Measurements from ENCODE around the gene GIGYF1.
"Not testable (repeated sequence)": the region's sequence is repeated elsewhere in the genome, so short reads cannot be mapped to it uniquely, and the experiment has no call there.

GIGYF1 gene

GRCh38 chr7:100708395-100708794 lies 14.3 kb upstream of the GIGYF1 start:
- FAIRE-seq = no peak

GRCh38 chr7:100706672-100707311 lies 12.7 kb upstream of the GIGYF1 start:
- FAIRE-seq = no peak

- peak; percentile 97 for FAIRE-seq
Observed at GRCh38 chr7:100705753-100706671, 12.0 kb upstream of the GIGYF1 start, which contains the start of gene POP7. TSS of gene POP7 (plus strand) at chr7:100706121. CDS start at chr7:100706831, 710 bp downstream.

DNA sequence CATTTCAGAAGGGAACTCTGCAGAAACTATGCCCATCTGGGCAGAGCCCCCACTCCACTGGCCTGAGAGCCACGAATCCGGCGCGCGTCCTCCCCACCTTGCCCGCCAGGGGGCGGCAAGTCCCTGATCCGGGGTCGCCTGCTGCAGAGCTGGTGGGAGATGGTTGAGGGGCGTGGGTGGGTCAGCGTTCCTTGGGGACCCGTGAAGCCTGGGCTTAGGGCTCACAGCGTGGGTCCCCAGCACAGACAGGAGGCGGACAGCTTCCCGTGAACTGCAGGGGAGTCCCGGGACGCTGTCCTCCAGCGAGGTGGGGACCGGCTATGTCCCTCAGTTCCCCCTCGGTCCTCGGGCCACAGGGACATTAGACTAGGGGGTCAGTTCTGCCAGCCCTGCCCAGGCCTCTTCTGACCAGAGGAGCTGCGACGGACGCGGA lies 11.3 kb upstream of the GIGYF1 start:
- FAIRE-seq = no peak

DNA sequence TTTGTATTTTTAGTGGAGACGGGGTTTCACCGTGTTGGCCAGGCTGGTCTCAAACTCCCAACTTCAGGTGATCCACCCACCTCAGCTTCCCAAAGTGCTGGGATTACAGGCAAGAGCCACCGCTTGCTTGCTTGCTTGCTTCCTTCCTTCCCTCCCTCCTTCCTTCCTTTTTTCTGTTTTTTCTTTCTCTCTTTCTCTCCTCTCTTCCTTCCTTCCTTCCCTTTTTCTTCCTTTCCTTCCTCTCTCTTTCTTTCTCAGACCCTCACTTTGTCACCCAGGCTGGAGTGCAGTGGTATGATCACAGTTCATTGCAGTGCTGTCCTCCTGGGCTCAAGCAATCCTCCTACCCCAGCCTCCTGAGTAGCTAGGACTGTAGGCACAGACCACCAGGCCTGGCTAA lies 7.0 kb upstream of the GIGYF1 start:
- FAIRE-seq = not testable (repeated sequence)

- no peak for FAIRE-seq
Observed at GRCh38 chr7:100699018-100699417, 5.0 kb upstream of the GIGYF1 start.

DNA sequence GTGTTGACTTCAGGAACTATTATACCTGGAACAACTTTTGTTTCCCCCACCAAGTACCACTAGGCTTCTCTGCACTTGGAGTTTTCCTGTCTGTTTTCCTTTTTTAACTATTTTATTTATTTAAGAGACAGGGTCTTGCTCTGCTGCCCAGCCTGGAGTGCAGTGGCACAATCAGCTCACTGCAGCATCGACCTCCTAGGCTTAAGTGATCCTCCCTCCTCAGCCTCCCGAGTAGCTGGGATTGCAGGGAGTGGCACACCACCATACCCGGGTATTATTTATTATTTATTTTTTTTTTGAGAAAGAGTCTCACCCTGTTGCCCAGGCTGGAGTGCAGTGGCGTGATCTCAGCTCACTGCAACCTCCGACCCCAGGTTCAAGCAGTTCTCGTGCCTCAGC lies 2.1 kb upstream of the GIGYF1 start:
- FAIRE-seq = no peak

- FAIRE-seq = no peak
Observed at GRCh38 chr7:100693312-100694097, 545 bp downstream of the GIGYF1 start.

DNA sequence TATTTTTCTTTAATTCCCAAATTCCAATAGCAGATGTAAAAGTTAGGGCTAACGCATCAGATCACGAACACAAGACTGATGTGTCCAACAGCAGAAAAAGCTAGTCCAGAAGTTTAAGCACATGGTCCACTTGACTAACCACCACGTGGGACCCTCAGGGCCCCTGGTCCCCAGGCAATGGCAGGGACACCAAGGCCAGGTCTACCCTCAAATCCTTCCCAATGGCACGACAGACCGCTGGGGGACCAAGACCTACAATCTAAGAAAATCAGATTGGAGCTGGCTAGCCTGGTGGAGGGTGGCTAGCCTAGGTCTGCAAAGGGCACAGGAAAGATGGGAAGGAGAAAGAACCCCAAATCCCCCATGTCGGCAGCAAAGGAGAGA lies 1.5 kb downstream of the GIGYF1 start:
- FAIRE-seq = no peak

DNA sequence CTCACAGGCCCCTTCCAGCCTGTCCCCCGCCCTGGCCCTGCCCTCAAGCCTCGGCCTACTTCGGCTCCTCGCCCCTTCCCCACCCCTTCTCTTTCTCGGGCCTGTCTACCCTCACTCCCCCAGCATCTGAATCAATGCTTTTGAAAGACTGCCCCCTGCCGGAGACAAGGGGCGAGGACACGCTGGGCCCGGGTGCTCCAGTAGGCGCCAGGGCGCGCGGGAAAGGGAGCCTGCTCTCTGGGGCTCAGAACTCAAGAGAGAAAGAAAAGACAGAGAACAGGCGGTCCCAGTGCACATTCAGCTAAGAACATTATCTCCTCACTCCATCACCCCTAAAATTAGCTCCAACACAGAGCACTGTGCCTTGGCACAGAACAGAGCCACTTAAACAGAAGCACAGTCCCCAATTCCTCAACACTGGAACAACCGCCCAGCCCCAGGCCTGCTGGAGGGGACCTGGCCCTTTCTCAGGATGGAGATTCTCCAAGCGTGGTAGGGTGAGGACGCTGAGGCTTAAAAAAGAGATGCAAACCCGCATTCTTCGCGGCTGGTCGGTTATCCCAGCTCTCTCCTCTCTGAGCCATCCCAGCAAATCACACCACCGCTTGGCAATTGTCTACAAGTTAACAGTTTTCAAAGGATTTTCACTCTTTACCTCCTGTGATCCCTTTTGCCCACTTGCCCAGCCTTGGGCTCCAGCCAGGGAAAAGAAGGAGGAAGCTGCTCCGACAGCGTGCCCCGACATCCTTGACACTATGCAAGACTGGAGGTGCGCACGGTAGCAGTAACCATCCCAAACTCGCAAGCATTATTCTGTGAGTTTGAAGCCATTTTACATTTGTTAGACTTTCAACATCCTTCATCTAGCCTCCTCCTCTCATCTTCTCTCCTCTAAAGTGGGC lies 2.1 kb downstream of the GIGYF1 start:
- no peak for FAIRE-seq

- FAIRE-seq = no peak
Observed at GRCh38 chr7:100689230-100690135, 4.6 kb downstream of the GIGYF1 start.

DNA sequence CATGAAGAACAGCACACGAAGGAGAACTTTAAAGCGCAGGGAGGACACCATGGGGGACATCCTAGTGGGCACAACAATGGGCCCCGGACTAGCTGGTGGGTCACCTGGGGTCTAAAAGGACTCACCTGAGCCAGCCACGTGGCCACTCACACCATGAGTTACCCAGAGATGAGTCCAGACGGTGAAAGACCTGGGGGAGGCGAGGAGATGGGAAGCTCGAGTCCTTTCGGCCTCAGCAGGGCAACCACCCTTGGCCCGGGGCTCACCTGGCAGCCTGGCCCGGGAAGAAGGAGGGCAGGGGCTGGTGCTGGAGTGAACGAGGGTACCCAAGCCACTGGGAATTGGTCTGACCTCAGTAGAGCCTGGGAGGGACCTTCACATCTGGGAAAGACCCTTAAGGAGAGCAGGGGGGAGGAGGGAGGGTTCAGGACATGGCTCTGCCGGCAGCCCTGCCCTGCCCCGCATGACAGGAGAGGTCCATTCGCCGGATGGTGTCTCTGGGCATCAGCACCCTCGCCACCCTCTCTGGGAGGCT lies 5.7 kb downstream of the GIGYF1 start:
- FAIRE-seq = no peak

- FAIRE-seq = no peak
Observed at GRCh38 chr7:100687751-100688300, 6.2 kb downstream of the GIGYF1 start.

GRCh38 chr7:100687261-100687660 lies 6.8 kb downstream of the GIGYF1 start:
- FAIRE-seq = no peak

GRCh38 chr7:100686822-100687211 lies 7.2 kb downstream of the GIGYF1 start:
- FAIRE-seq = no peak

GRCh38 chr7:100686201-100686821 lies 7.7 kb downstream of the GIGYF1 start:
- no peak for FAIRE-seq

- no peak for FAIRE-seq
Observed at GRCh38 chr7:100685631-100686145, 8.4 kb downstream of the GIGYF1 start.

GRCh38 chr7:100685049-100685605 lies 8.9 kb downstream of the GIGYF1 start:
- no peak for FAIRE-seq

GRCh38 chr7:100684534-100685042 lies 9.5 kb downstream of the GIGYF1 start:
- no peak for FAIRE-seq
